Posterior vena cava (tissue), 2 donors: ENCODE results near the gene AMBRA1. TPM values are rescaled to one million over a fixed set of nuclear protein-coding genes. Genes with fewer than 3 reads are reported as not detected.

ENCODE experiments used
- DNase-seq: peaks from one replicate; pipeline ENCODE4 v3.0.0-alpha.2; 2020; ENCODE audit warnings: low spot score
- intact Hi-C, 2 donors: fragments of 100-400 bp; cut with DNase I; formaldehyde crosslinking; loops; one replicate each; pipeline versions ENCODE4 v1.14.1 to v1.14.2; 2022 to 2023
- total RNA-seq, 2 donors: library from RNA; stranded (reverse); fragmentation: NEBNext Ultra II Directional; extraction: Animal tissue kit (Norgen Biotek cat#: 25700); gene quantifications; one replicate each; pipeline ENCODE4 v1.2.1, GENCODE V29; 2021
- donor health status: DM: yes; HTN: yes; CAD: no.
- donor health status: DM: yes; HTN: yes; CAD: no.

AMBRA1 gene
- total RNA-seq, 2 donors from 2014 or later, result 25.9 to 27.3 TPM

DNA sequence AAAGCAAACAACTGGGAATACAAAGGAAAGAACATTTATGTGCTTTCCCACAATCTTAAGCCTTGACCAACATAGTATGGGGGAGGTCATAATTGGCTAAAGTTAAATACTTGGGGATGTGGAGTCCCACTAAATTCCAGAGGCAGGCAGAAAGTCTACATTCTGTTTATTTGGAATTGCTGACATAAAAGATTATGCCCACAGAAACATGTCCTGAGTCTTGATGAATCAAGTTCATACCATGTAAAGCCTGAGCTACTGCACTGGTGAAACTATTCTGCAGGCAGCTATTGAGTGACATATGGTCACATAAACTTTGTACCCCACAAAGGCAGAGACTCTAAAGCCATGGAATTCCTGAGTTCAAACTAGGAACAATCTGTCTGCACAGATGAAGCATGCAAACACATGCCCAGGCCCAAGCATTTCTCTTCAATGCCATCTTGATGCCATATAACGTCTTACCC, 132.3 kb downstream of the AMBRA1 start:
- no peak for DNase-seq
- intact Hi-C loops, result no loop called here

GRCh38 chr11:46458491-46458890, 135.3 kb downstream of the AMBRA1 start:
- intact Hi-C loops, result no loop called here
- no peak for DNase-seq

DNA sequence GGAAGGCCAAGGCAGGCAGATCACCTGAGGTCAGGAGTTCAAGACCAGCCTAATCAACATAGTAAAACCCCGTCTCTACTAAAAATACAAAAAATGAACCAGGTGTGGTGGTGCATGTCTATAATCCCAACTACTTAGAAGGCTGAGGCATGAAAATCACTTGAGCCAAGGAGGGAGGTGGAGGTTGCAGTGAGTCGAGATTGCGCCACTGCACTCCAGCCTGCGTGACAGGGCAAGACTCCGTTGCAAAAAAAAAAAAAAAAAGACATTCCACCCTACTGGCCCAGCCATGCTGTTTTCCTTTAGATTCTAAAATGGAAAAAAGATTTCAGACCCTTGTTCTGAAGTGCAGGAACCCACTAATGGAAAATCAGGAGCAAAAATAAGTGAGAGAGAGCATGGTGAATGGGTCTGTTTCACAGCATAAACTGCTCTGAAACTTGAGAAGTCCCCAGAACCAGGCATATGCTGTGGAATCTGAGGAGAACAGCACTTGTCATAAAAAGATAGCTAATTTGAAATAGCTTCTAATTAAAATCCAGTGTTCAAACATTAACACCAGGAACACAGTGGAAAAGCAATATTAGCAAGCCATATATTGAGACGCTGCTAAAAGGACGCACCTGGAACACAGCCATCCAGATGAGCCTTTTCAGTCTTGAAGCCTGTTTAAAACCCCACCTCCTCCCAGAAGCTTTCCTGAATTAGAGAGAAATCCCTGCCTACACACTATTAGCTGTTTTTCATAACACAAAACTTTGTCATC, 136.0 kb downstream of the AMBRA1 start:
- DNase-seq, result no peak
- intact Hi-C loops, result no loop called here

GRCh38 chr11:46457021-46457420, 136.8 kb downstream of the AMBRA1 start:
- DNase-seq, result no peak
- intact Hi-C loops, result no loop called here

DNA sequence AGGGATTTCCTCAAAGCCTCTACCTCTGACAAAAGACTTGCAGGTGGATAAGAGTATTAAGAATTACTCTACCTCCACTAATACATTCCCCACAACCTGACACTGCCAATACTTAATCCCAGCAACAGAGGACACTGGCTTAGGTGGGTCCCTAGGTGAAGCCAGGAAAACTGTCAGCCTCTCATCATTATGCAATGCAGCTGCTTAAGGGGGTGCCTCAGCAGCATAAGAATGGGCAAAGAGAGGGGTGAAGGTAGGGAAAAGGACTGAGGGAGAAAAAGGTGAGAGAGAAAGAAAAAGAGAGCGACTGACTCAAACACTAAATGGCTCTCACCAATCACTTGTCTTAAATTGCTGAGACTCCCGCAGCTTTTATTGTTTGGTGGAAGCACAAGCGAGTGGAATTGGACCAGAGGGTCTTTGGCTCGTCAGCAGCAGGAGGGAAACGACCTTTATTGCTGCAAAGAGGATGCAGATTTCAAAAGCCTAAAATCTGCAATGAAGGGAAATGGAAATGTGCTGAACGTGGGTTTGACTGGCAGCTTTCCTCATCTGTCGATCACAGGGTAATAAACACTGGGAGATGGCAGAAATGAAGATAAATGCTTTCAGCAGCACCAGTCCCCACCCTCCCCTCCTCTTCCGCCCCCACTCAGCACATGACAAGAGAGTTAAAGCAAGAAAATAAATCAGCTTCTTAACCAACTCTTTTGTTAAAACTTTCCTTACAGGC, 137.4 kb downstream of the AMBRA1 start:
- intact Hi-C loops, result no loop called here
- DNase-seq, result no peak

DNA sequence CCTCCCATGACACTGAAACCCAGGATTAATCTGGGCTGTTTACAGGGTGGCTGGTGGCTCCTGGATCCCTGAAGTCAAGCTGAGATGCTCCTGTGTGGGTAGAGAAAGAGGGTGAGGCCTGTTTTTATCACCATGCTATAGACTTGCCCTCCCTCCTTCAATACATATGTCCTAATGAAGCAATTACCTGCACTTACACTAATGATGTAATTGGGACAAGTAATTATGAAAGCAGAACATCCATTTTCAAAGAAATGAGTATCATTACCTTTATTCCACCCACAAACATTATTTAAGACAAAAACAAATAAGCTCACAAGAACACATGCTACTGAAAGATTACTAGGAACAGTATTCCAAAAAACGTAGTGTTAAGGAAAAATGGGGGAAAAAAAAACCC, 138.0 kb downstream of the AMBRA1 start:
- intact Hi-C loops, result no loop called here
- DNase-seq, result no peak

GRCh38 chr11:46452918-46453517, 140.8 kb downstream of the AMBRA1 start:
- intact Hi-C loops, result no loop called here

GRCh38 chr11:46451759-46452158, 142.1 kb downstream of the AMBRA1 start:
- no peak for DNase-seq
- intact Hi-C loops, result no loop called here

More at GRCh38 chr11:46452918-46453517, 140.8 kb downstream of the AMBRA1 start:
- no peak for DNase-seq

DNA sequence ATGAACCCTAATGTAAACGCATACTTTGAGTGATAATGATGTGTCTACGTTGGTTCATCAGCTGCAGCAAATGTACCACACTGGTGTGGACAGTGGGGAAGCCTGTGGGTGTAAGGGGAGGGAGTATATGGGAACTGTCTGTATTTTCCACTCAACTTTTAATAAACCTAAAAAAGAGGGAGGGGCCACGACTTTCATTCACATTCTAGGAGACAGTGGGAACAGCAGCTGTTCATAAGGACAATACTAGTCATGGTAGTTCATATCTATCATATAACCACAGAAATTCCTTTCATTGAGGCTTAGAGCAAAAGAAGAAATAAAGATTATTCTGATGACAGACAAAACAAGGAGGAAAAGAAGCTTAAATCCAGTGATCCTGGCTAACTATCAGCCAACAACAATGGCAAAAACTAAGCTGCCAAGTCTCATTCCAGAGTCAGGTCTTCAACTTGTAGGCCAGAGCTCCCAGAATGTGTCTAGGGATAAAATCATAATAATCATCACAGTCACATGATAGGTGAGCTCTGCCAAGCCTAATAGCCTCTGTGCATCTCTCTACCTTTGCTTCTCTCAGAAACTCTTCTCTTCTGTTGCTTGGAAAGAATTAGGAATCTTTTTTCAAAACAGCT, 142.9 kb downstream of the AMBRA1 start:
- intact Hi-C loops, result no loop called here
- DNase-seq, result no peak

- intact Hi-C loops, result no loop called here
Measured at GRCh38 chr11:46447544-46447943, 146.3 kb downstream of the AMBRA1 start.

DNA sequence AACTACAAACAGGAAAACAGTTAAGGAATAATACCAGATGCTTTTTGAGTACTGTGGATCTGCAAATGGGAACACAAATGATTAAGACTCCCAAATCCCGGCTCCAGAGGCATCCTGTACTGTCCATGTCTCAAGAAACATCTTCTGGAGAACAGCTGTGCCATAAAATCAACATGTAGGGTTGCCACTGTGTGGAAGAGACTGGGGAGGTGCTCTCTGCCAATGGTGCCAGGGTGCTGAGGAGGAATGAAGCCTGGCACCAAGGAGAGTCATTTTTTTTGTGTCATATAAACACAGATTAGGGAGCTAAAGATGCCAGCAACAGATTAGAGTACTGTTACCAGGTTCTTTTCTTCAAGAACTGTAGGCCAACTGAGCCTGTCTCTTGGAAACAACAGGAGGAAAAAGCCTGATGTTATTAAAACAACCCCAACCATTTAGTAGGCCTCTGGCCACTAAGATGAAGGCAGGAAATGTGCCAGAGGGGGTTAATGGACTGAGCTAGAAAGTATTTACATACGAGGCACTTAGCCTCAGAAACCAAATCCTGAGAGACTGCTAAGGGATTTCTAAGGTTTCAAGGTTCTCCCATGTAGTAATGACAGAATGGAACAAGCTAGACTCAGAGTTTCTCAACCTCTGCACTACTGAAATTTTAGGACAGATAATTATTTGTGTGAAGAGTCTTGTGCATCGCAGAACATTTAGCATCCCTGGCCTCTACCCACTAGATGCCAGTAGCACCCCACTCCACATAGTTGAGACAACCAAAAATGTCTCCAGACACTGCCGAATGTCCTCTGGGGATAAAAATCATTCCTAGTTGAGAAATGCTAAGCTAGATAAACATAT, 147.7 kb downstream of the AMBRA1 start:
- intact Hi-C loops, result no loop called here
- no peak for DNase-seq

More at GRCh38 chr11:46447544-46447943, 146.3 kb downstream of the AMBRA1 start:
- DNase-seq, result no peak

DNA sequence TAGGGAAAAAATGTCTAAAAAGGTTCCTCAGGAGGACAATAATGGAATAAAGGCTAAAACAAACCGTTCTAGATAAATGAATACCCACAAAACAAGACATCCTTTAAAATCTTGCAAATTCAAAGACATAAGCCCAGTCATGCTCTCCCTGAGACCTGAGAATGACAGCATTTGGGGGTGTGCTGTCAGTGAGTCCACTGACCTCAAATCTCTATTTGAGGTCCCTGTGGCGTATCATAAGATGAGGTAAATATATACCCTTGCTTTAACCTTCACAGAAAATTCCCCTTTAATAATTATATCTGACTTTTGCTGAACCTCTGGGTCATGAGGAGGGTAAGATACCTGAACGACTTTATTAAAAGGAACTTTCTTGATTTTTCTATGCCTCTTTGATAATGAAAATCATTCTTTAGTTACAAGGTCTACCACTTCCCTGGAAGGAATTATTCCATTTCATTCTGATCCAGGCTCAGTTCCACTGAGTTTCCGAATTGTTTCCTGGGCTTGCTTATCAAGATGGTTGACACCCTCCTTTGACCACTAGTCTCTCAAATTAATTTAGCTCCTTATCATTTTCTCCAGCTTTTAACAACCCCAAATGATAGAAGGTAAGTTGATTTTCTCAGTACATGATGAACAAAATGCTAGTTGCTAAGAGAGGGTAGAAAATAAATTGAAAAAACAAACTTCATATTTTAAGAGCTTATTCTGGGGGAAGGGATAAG, 148.5 kb downstream of the AMBRA1 start:
- intact Hi-C loops, result no loop called here
- DNase-seq, result no peak

DNA sequence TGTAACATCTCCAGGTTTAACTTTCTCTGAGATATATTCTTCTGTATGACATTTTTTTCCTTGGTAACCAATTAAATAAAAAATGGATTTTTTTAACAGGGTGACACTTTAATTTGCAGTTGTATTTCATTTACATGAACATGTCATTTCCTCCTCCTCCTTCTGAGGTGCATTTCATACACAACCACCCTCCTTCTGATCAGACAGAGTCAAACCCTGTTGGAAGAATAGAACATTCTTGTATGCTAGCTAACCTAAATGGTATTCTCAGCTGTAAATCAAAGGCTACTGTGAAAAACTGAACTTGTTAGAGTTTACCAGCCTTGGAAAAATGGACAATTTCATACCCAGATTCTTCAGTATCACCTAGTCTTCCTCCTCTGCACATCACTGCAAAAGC, 149.5 kb downstream of the AMBRA1 start:
- intact Hi-C loops, result no loop called here
- no peak for DNase-seq

GRCh38 chr11:46438211-46438610, 155.6 kb downstream of the AMBRA1 start:
- DNase-seq, result no peak
- intact Hi-C loops, result no loop called here

- intact Hi-C loops, result no loop called here
- DNase-seq, result no peak
Measured at GRCh38 chr11:46437122-46437689, 156.6 kb downstream of the AMBRA1 start.

DNA sequence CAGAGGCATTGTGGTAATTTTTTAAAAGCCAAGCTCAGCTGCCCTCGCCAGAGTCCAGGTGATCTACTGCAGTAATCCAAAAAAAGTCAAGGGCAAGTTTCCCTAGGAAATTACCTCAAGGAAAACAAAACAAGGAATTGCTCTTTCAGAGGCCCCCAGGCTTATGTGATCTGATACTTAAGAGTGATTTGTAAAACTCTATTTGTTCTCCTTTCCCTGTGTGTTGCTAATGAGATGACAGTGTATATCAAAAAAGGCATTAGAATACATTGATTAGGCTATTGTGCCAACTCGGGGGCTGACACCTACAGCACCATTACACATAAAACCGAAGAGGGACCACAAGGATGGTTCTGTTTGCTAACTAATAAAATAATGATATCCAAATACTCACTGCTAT, 157.7 kb downstream of the AMBRA1 start:
- intact Hi-C loops, result no loop called here
- no peak for DNase-seq

- intact Hi-C loops, result no loop called here
- no peak for DNase-seq
Measured at GRCh38 chr11:46435679-46436078, 158.1 kb downstream of the AMBRA1 start.

DNA sequence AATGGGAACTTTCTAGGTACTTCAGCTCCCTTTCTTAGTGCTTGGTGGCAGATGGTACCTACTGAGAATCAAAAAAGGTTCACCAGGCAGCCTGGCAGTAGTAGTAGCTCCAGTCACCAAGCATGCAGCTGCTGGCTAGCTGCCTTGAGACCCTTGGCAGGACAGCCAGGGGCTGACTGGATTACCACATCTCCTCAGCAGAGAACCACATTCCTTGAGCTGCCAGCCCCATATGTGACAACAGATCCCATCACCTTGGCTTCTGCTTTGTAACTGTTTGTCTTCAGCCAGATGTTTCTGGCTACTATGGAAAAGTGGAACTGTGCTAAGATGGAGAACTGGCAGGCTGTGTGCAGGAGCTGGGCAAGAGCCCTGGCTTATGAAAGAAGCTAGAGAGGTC, 162.6 kb downstream of the AMBRA1 start:
- intact Hi-C loops, result no loop called here

More for the DNA sequence above, 162.6 kb downstream of the AMBRA1 start:
- no peak for DNase-seq
